HG03060 (cell line): ENCODE measurements around the gene MRPL28.

ENCODE experiments used
- ATAC-seq: cut with Tn5 transposase; IDR thresholded peaks from one replicate; pipeline ENCODE4 v1.9.1; 2021; ENCODE audit warnings: low read depth, moderate number of reproducible peaks; ENCODE audit not compliant: unreplicated experiment

Gene MRPL28

GRCh38 chr16:321532-321931, 48.8 kb downstream of the MRPL28 start:
- no peak for ATAC-seq

- ATAC-seq = no peak
Observed at GRCh38 chr16:320206-320605, 50.1 kb downstream of the MRPL28 start.

- ATAC-seq = no peak
Observed at GRCh38 chr16:318628-319027, 51.7 kb downstream of the MRPL28 start.

- ATAC-seq = no peak
Observed at GRCh38 chr16:317583-317982, 52.8 kb downstream of the MRPL28 start.
